K562 (cell line): ENCODE measurements around the gene TNPO3. TPM values are rescaled to one million over a fixed set of nuclear protein-coding genes. Genes with fewer than 3 reads are reported as not detected.
A peak's percentile ranks its signal among the peaks of the same experiment; 100 is the strongest.

Experiments
- FOXM1 ChIP-seq, 2 experiments: fragments of 450-650 bp in 1 of 2; sonication (generic) in 1 of 2; formaldehyde crosslinking in 1 of 2; IDR thresholded peaks; 2 replicates each; pipeline versions ENCODE4 v1.6.1 to v1.9.0; 2017 to 2022; ENCODE audit warnings: low read depth in 2 of 2, mild to moderate bottlenecking in 2 of 2, missing genetic modification reagents in 1 of 2, moderate library complexity in 1 of 2
- NCOA2 ChIP-seq, 2 experiments: fragments of 450-650 bp; IDR thresholded peaks; 2 replicates each; pipeline ENCODE4 v1.6.1; 2018; ENCODE audit warnings: mild to moderate bottlenecking in 2 of 2, moderate library complexity in 1 of 2; ENCODE audit not compliant: partially characterized antibody in 2 of 2
- NR2F6 ChIP-seq: fragments of 450-650 bp; formaldehyde crosslinking; IDR thresholded peaks from 2 replicates; pipeline ENCODE4 v1.4.0; 2020; ENCODE audit warnings: mild to moderate bottlenecking
- PCBP1 ChIP-seq: fragments of 200-400 bp; formaldehyde crosslinking; IDR thresholded peaks from 2 replicates; pipeline ENCODE4 v1.6.1; 2018; ENCODE audit warnings: mild to moderate bottlenecking, low read depth, low read length; ENCODE audit not compliant: poor library complexity, severe bottlenecking
- RCOR1 ChIP-seq, 2 experiments: IDR thresholded peaks; 2 replicates each; pipeline ENCODE4 v1.6.1; 2012; ENCODE audit warnings: low read depth in 2 of 2, low read length in 2 of 2, borderline replicate concordance in 1 of 2, improper control_type of control experiment in 1 of 2
- SLC30A9 ChIP-seq: fragments of 250-450 bp; sonication (Bioruptor Pico); IDR thresholded peaks from 2 replicates; pipeline ENCODE4 v1.8.0; 2022; ENCODE audit warnings: mild to moderate bottlenecking, moderate library complexity
- SMAD3 ChIP-seq: fragments of 450-650 bp; formaldehyde crosslinking; conservative IDR thresholded peaks from 2 replicates; pipeline ENCODE4 v1.4.0; 2020; ENCODE audit warnings: mild to moderate bottlenecking
- SRSF1 ChIP-seq: fragments of 200-400 bp; formaldehyde crosslinking; IDR thresholded peaks from 2 replicates; pipeline ENCODE4 v1.6.1; 2017; ENCODE audit warnings: mild to moderate bottlenecking, low read depth, low read length, moderate library complexity
- ZNF12 ChIP-seq: sonication (generic); formaldehyde crosslinking; IDR thresholded peaks from 2 replicates; pipeline ENCODE4 v1.4.0; 2020; ENCODE audit warnings: mild to moderate bottlenecking, missing genetic modification reagents
- ZNF644 ChIP-seq: fragments of 200-800 bp; sonication (Bioruptor generic); IDR thresholded peaks from 2 replicates; pipeline ENCODE4 v1.6.1; 2016; ENCODE audit warnings: low read depth, missing genetic modification characterization, missing compliant biosample characterization
- ZNF707 ChIP-seq: fragments of 250-450 bp; sonication (Bioruptor Pico); conservative IDR thresholded peaks from 2 replicates; pipeline ENCODE4 v1.8.0; 2022; ENCODE audit warnings: inconsistent platforms, mild to moderate bottlenecking, moderate library complexity
- polyA plus RNA-seq, 8 experiments: library from polyadenylated mRNA; depleted of rRNA in 4 of 8; stranded (reverse) in 5 of 8; unstranded in 3 of 8; fragments of >200 nt; fragmentation: Nextera tagmentation in 2 of 8; fragmentation: Illumina TruSeq in 1 of 8; extraction: Ambion mirVana in 2 of 8; extraction: Trizol in 1 of 8; gene quantifications; 2 replicates each; pipeline versions ENCODE4 v1.2.1 to v1.2.3, GENCODE V29; 2011 to 2014; ENCODE audit warnings: inconsistent platforms in 1 of 8, missing spikeins in 1 of 8
- total RNA-seq, 7 experiments: library from RNA; depleted of rRNA in 6 of 7; stranded (reverse); fragments of >200 nt in 6 of 7; fragmentation: Illumina TruSeq in 2 of 7; extraction: Trizol in 2 of 7; gene quantifications; 2 replicates each; pipeline versions ENCODE4 v1.2.1 to v1.2.3, GENCODE V29; 2011 to 2021; ENCODE audit warnings: low replicate concordance in 1 of 7
- TF ChIP-seq, protein P1 (sequence below): fragments of 450-650 bp; IDR thresholded peaks from 2 replicates; pipeline ENCODE4 v1.6.1; 2016; ENCODE audit warnings: antibody characterized with exemption
- TF ChIP-seq, protein P2 (sequence below): fragments of 450-650 bp; formaldehyde crosslinking; IDR thresholded peaks from 2 replicates; pipeline ENCODE4 v1.4.0; 2022; ENCODE audit warnings: missing genetic modification characterization
- TF ChIP-seq, protein P3 (sequence below): sonication (generic); formaldehyde crosslinking; IDR thresholded peaks from 2 replicates; pipeline ENCODE4 v1.8.0; 2023; ENCODE audit warnings: missing genetic modification reagents, mild to moderate bottlenecking, borderline replicate concordance

Gene TNPO3
- total and polyA plus RNA-seq, 9 of the 15 experiments (the other 6 are each of a cell fraction or from before 2014, with no cell fraction given) = 35.8 to 125 (median 110) TPM

DNA sequence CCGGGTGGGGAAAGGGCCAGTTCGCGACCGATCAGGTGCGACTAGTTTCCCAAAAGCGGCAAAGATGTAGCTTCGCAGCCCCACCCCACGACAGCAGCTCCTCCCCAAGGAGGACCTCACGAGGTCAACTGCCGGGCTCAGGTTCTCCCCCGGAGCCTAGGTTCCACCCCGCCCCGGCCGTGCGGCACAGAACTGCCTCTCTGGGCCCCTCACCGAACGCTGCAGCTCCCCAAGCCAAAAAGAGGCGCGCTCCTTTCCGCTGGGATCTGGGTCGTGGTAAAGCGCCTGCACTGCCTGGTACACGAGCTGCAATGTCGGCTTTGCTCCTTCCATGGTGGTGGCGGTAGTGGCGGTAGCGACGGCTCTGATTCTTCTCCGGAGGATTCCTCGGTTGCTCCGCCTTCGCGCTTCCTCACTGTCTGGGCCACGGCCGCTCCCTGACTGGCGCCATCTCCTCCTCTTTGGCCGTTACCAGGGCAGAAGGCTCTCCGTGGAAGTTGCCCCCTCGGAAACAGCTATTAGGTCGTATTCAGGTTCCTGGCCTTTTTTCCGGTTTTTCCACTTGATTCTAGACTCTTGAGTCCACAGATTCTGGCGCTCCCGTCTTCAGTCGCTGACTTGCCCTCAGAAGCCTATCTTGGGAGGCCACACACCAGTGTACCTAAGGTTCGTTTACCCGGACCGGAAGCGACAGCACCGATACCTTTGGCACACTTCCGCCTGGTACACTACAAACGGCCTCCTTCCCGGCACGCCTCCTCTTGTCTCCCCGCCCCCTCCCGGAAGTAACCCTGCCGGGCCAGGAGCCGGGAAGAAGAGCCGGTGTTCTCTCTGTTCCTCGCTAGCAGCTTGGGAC lies at the start of gene TNPO3 (continued):
- no peak for TF ChIP-seq SLC30A9
- no peak for TF ChIP-seq ZNF707
- peak; percentile 6 to 18; a peak in 3 of 4 replicates for TF ChIP-seq RCOR1 (IDR thresholded peaks at IDR 0.05; ENCODE audit: borderline replicate concordance in 1 of 2, low read depth in 2 of 2, low read length in 2 of 2)
- TF ChIP-seq ZNF644 = no peak
- TF ChIP-seq, protein P1, sequence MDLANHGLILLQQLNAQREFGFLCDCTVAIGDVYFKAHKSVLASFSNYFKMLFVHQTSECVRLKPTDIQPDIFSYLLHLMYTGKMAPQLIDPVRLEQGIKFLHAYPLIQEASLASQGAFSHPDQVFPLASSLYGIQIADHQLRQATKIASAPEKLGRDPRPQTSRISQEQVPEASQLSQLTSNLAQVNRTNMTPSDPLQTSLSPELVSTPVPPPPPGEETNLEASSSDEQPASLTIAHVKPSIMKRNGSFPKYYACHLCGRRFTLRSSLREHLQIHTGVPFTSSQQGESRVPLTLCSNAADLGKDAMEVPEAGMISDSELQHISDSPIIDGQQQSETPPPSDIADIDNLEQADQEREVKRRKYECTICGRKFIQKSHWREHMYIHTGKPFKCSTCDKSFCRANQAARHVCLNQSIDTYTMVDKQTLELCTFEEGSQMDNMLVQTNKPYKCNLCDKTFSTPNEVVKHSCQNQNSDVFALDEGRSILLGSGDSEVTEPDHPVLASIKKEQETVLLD = no peak; the same call in 1 of the 2 replicates
- TF ChIP-seq FOXM1 (IDR thresholded peaks at IDR 0.05; ENCODE audit: low read depth) = peak; percentile 95
- peak; percentile 87; the same call in 1 of the 2 replicates for TF ChIP-seq FOXM1 (CRISPR knock-in tag; IDR thresholded peaks at IDR 0.05; ENCODE audit: low read depth)
- TF ChIP-seq, protein P2, sequence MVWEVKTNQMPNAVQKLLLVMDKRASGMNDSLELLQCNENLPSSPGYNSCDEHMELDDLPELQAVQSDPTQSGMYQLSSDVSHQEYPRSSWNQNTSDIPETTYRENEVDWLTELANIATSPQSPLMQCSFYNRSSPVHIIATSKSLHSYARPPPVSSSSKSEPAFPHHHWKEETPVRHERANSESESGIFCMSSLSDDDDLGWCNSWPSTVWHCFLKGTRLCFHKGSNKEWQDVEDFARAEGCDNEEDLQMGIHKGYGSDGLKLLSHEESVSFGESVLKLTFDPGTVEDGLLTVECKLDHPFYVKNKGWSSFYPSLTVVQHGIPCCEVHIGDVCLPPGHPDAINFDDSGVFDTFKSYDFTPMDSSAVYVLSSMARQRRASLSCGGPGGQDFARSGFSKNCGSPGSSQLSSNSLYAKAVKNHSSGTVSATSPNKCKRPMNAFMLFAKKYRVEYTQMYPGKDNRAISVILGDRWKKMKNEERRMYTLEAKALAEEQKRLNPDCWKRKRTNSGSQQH (CRISPR knock-in tag) = peak; percentile 92; the same call in 1 of the 2 replicates
- peak; percentile 86; the same call in 1 of the 2 replicates for TF ChIP-seq NR2F6
- peak; percentile 78 for TF ChIP-seq SMAD3 (CRISPR knock-in tag)
- TF ChIP-seq, protein P3, sequence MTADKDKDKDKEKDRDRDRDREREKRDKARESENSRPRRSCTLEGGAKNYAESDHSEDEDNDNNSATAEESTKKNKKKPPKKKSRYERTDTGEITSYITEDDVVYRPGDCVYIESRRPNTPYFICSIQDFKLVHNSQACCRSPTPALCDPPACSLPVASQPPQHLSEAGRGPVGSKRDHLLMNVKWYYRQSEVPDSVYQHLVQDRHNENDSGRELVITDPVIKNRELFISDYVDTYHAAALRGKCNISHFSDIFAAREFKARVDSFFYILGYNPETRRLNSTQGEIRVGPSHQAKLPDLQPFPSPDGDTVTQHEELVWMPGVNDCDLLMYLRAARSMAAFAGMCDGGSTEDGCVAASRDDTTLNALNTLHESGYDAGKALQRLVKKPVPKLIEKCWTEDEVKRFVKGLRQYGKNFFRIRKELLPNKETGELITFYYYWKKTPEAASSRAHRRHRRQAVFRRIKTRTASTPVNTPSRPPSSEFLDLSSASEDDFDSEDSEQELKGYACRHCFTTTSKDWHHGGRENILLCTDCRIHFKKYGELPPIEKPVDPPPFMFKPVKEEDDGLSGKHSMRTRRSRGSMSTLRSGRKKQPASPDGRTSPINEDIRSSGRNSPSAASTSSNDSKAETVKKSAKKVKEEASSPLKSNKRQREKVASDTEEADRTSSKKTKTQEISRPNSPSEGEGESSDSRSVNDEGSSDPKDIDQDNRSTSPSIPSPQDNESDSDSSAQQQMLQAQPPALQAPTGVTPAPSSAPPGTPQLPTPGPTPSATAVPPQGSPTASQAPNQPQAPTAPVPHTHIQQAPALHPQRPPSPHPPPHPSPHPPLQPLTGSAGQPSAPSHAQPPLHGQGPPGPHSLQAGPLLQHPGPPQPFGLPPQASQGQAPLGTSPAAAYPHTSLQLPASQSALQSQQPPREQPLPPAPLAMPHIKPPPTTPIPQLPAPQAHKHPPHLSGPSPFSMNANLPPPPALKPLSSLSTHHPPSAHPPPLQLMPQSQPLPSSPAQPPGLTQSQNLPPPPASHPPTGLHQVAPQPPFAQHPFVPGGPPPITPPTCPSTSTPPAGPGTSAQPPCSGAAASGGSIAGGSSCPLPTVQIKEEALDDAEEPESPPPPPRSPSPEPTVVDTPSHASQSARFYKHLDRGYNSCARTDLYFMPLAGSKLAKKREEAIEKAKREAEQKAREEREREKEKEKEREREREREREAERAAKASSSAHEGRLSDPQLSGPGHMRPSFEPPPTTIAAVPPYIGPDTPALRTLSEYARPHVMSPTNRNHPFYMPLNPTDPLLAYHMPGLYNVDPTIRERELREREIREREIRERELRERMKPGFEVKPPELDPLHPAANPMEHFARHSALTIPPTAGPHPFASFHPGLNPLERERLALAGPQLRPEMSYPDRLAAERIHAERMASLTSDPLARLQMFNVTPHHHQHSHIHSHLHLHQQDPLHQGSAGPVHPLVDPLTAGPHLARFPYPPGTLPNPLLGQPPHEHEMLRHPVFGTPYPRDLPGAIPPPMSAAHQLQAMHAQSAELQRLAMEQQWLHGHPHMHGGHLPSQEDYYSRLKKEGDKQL = peak; percentile 8; the same call in 1 of the 2 replicates
- no peak for TF ChIP-seq SRSF1
- TF ChIP-seq NCOA2 (IDR thresholded peaks at IDR 0.05; ENCODE audit: partially characterized antibody in 2 of 2) = no peak
- TF ChIP-seq ZNF12 (CRISPR knock-in tag) = 0 out of 2 replicates have a peak, but pooled peaks have one; percentile 6
- TF ChIP-seq PCBP1 = peak; percentile 17
